AG09319 (cell line): ENCODE data around the gene CNOT10.

ENCODE experiments used
- DNase-seq: peaks from one replicate; pipeline ENCODE4 v3.0.0-alpha.2; 2010; ENCODE audit warnings: low read depth; ENCODE audit errors: extremely low read depth
- CTCF ChIP-seq: IDR thresholded peaks from 2 replicates; pipeline ENCODE4 v1.5.1; 2011; ENCODE audit warnings: low read depth, mild to moderate bottlenecking, inconsistent platforms, low read length, moderate library complexity

The CNOT10 gene

GRCh38 chr3:32757618-32758374, 72.8 kb downstream of the CNOT10 start:
- TF ChIP-seq CTCF: no peak
- no peak for DNase-seq

- TF ChIP-seq CTCF: no peak
- no peak for DNase-seq
These were observed 73.4 kb downstream of the CNOT10 start for GRCh38 chr3:32758375-32758753.

GRCh38 chr3:32759342-32759741, 74.4 kb downstream of the CNOT10 start:
- TF ChIP-seq CTCF: no peak

GRCh38 chr3:32764481-32764880, 79.5 kb downstream of the CNOT10 start:
- no peak for DNase-seq

More at GRCh38 chr3:32759342-32759741, 74.4 kb downstream of the CNOT10 start:
- no peak for DNase-seq

GRCh38 chr3:32778389-32778788, 93.4 kb downstream of the CNOT10 start:
- no peak for DNase-seq
- TF ChIP-seq CTCF: no peak

More at GRCh38 chr3:32764481-32764880, 79.5 kb downstream of the CNOT10 start:
- TF ChIP-seq CTCF: no peak

GRCh38 chr3:32780071-32780734, 95.2 kb downstream of the CNOT10 start:
- no peak for TF ChIP-seq CTCF
- DNase-seq: no peak

GRCh38 chr3:32780735-32781210, 95.8 kb downstream of the CNOT10 start:
- no peak for DNase-seq
- TF ChIP-seq CTCF: no peak; the same call in 1 of the 2 replicates
